GM12864 (cell line): ENCODE data around the gene NMRAL1.

Source experiments
- DNase-seq: peaks from one replicate; pipeline ENCODE4 v3.0.0-alpha.2; 2011; ENCODE audit warnings: low read depth
- H3K4me3 ChIP-seq: 2 replicates; pipeline ENCODE4 v1.5.1; 2011; ENCODE audit warnings: mild to moderate bottlenecking, low read depth, low read length, control low read depth
- TF ChIP-seq, protein P1 (sequence below): IDR thresholded peaks from 2 replicates; pipeline ENCODE4 v1.5.1; 2011; ENCODE audit warnings: low read depth, mild to moderate bottlenecking, moderate library complexity, low read length, control low read depth, inconsistent platforms; ENCODE audit errors: missing control alignments

NMRAL1 gene

DNA sequence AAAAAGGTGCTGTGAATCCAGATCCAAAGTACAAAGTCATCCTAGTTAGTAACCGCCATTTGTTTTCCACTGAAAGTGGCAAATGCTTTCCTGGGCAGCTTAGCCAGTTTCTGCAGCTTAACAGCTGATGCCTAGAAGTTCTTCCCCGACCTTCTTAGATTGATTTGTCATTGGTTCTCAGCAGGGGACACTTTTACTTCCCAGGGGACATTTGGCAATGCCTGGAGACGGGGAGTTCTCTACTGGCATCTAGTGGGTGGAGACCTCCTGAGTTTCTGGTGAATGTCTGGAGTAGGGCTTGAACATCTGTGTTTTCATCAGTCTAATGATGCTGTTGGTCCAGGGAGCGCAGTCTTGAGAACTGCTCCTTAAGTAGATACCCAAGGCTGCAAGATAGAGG is 41.2 kb downstream of the NMRAL1 start:
- no peak for DNase-seq
- TF ChIP-seq, protein P1, sequence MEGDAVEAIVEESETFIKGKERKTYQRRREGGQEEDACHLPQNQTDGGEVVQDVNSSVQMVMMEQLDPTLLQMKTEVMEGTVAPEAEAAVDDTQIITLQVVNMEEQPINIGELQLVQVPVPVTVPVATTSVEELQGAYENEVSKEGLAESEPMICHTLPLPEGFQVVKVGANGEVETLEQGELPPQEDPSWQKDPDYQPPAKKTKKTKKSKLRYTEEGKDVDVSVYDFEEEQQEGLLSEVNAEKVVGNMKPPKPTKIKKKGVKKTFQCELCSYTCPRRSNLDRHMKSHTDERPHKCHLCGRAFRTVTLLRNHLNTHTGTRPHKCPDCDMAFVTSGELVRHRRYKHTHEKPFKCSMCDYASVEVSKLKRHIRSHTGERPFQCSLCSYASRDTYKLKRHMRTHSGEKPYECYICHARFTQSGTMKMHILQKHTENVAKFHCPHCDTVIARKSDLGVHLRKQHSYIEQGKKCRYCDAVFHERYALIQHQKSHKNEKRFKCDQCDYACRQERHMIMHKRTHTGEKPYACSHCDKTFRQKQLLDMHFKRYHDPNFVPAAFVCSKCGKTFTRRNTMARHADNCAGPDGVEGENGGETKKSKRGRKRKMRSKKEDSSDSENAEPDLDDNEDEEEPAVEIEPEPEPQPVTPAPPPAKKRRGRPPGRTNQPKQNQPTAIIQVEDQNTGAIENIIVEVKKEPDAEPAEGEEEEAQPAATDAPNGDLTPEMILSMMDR = no peak
- H3K4me3 ChIP-seq = no peak overlapping the region

DNA sequence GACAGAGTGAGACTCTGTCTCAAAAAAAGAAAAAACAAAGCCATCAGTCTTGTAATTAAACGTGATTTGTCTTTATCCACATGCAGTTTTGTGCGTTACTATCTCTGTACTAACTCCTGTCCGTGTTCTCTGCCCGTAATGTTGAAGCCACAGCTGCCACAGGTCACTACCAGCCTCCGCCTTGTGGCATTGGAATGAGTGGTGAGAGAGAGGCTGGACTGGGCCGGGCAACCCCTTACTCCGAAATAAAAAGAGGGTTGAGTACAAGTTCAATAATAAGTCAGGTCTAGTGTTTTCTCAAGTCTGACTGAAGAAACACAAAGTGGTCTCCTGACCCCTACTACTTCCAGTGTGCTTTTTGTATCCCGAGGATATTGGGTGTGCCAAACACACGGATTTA is 43.4 kb downstream of the NMRAL1 start:
- TF ChIP-seq, protein P1 = no peak
- no peak for DNase-seq
- H3K4me3 ChIP-seq = no peak overlapping the region

DNA sequence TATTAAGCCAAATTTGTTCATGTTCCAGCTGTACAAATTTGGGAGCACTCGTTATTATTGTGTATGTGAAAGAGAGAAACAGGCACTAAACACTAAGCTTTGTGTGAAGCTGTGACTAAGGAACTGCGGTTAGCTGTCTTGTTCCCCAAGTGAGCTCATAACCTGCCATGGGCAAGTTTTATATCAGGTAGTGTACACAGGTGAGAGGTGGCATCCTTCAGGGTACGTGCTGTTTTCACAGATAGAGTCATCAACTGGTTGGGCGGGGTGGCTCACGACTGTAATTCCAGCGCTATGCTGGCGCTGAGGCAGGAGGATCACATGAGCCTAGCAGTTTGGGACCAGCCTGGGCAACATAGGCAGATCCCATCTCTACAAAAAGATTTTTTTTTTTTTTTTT is 45.9 kb downstream of the NMRAL1 start:
- no peak overlapping the region for H3K4me3 ChIP-seq
- TF ChIP-seq, protein P1 = no peak
- DNase-seq = no peak

DNA sequence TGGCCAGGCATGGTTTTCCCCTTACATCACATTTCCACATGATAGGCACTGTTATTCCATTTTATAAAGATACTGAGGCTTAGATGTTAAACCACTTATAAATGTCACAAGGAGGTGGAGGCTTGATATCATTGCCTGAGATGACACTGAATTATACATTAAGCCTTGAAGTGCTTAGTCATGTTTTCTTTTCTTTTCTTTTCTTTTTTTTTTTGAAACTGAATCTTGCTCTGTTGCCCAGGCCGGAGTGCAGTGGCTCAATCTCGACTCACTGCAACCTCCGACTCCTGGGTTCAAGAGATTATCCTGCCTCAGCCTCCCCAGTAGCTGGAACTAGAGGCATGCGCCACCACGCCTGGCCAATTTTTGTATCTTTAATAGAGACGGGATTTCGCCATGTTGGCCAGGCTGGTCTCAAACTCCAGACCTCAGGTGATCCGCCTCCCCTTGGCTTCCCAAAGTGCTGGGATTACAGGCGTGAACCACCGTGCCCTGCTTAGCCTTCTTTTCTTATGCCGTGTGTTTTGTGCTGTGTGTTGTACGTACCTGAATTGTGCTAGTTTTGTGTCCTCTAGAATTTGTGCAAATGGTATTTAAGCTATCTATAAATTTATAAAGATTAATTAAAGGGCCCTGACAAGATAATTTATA is 47.6 kb downstream of the NMRAL1 start:
- no peak for DNase-seq
- H3K4me3 ChIP-seq = peak overlapping the region; percentile 75
- TF ChIP-seq, protein P1 = no peak

DNA sequence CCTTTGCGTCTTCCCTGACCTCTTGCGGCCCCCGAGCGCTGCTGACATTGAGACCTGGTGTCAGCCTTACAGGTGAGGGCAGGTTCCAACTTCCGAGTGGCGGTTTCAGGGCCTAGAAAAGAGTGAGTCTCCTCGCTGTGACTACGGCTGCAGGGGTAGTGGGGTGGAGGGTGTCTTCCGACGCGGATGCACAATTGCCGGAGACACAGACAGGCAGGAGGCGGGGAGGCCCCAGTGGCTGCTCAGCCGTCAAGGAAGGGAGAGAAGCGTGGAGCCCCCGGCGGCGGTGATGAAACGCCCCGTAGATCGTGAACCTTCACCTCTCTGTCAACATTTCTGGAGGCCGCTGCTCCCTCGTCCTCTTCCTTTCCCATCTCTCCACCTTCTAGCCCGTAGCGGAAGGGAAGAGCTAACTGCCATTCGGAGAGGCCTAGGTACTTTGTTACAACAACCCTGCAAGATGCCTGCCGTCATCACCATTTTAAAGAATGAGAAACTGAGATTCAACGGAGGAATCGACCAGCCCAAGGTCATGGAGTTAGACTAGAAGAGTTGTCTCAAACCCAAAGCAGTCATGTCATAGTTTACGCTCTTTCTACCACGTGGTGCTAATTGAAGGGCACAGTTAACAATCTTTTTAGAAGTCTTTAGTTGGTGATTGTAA is 48.3 kb downstream of the NMRAL1 start:
- no peak for DNase-seq
- TF ChIP-seq, protein P1 = no peak
- peak overlapping the region; percentile 75 for H3K4me3 ChIP-seq

DNA sequence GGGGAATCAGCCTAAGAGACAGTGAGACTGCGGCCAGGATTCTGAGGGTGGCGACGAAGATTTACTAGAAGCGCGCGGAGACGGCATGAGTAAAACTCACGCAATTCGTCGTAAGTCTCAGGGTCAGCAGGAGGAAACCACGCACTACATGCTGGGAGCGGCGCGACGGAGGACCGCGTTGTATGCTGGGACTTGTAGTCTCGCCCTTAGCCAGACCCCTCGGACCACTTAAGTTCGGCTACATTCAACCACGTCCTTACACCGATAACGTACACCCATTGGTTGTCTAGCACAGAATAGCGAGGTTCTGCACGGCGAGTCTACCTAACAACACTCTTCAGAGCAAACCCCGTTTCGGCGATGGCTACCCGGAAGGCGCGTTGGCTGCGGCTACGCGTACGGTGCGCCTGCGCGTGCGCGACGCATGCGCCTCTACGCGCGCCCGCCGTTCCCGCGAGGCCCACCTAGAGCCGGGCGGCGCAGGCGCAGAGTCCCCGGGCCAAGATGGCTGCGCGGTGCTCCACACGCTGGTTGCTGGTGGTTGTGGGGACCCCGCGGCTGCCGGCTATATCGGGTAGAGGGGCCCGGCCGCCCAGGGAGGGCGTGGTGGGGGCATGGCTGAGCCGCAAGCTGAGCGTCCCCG is 48.9 kb downstream of the NMRAL1 start, which contains the start of gene DNAJA3:
Gene DNAJA3, plus strand, starts transcription at position 491 of the 643 bp plus-strand sequence. Its CDS starts 14 bp downstream, at position 505.
- H3K4me3 ChIP-seq = peak within 1 kb of the TSS; percentile 75
- peak; percentile 93 for DNase-seq

More for the DNA sequence above, 48.9 kb downstream of the NMRAL1 start, which contains the start of gene DNAJA3:
- TF ChIP-seq, protein P1 = no peak
